ENCODE measurements around the gene MAPRE3.
"Not testable (repeated sequence)": the region's sequence is repeated elsewhere in the genome, so short reads cannot be mapped to it uniquely, and the experiment has no call there.

Gene MAPRE3

GRCh38 chr2:27071990-27072830 is 101.8 kb downstream of the MAPRE3 start:
- peak; percentile 17 for DNase-seq

- DNase-seq: no peak
Observed at GRCh38 chr2:27072920-27073319, 102.5 kb downstream of the MAPRE3 start.

GRCh38 chr2:27073782-27074181 is 103.3 kb downstream of the MAPRE3 start:
- no peak for DNase-seq

GRCh38 chr2:27074738-27075565 is 104.5 kb downstream of the MAPRE3 start:
- no peak for DNase-seq

- DNase-seq: not testable (repeated sequence)
Observed at GRCh38 chr2:27075566-27075871, 105.1 kb downstream of the MAPRE3 start.

GRCh38 chr2:27076323-27076722 is 105.9 kb downstream of the MAPRE3 start:
- no peak for DNase-seq
